KOPT-K1 (cell line): ENCODE data around the gene ERMP1.
"Not testable (repeated sequence)": the region's sequence is repeated elsewhere in the genome, so short reads cannot be mapped to it uniquely, and the experiment has no call there.

Experiments
- H3K27ac ChIP-seq: fragments of 200-600 bp; sonication (generic); 2 replicates; pipeline ENCODE4 v1.5.1; 2016; ENCODE audit warnings: antibody characterized with exemption, mild to moderate bottlenecking, low read depth, low read length; ENCODE audit not compliant: poor library complexity, severe bottlenecking
- H3K36me3 ChIP-seq: fragments of 200-600 bp; sonication (generic); 2 replicates; pipeline ENCODE4 v1.5.1; 2017; ENCODE audit warnings: antibody characterized with exemption, mild to moderate bottlenecking, low read length, moderate library complexity; ENCODE audit not compliant: insufficient read depth
- H3K9me3 ChIP-seq: fragments of 200-600 bp; sonication (generic); 2 replicates; pipeline ENCODE4 v1.5.1; 2017; ENCODE audit warnings: antibody characterized with exemption, low read length, mild to moderate bottlenecking; ENCODE audit not compliant: insufficient read depth, poor library complexity, severe bottlenecking

ERMP1 gene

DNA sequence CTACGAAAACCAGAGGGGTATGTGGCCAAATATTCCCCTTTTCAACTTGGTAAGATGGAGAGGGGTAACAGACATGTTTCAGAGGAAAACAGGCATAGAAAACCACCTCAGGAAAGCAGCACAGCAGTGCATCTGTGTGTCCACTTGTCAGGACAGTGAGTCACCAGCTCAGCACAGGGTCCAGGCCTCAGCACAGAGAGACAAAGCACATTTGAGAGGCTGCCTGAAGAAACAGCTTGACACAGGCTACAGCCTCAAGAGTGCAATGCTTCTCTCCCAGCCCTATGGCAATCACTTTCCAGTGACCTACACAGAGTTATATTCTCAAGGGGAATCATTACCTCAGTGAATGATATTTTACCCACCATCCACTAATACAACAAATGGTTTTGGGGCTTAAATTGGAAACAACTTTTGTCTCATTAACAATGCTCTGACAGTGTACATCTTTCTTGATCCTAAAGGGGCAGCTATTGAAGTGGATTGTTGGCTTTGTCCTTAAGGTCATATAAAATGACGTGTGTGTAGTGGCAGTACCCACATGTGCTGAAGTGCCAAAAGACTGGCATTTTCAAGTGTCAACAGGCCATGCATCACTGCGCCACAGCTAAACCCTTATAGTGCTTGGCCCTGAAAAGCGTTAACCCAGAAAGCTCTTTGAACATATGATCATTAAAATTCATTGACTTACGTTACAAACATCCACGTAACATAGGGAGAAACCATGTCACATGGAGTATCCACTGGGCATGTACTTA, 46.4 kb downstream of the ERMP1 start:
- Histone ChIP-seq H3K27ac (no peak overlapping the region), H3K36me3 (peaks cover 9% of the 10 kb centered on the region; the same call in 1 of the 2 replicates), H3K9me3 (no peaks in the 10 kb centered on the region)

DNA sequence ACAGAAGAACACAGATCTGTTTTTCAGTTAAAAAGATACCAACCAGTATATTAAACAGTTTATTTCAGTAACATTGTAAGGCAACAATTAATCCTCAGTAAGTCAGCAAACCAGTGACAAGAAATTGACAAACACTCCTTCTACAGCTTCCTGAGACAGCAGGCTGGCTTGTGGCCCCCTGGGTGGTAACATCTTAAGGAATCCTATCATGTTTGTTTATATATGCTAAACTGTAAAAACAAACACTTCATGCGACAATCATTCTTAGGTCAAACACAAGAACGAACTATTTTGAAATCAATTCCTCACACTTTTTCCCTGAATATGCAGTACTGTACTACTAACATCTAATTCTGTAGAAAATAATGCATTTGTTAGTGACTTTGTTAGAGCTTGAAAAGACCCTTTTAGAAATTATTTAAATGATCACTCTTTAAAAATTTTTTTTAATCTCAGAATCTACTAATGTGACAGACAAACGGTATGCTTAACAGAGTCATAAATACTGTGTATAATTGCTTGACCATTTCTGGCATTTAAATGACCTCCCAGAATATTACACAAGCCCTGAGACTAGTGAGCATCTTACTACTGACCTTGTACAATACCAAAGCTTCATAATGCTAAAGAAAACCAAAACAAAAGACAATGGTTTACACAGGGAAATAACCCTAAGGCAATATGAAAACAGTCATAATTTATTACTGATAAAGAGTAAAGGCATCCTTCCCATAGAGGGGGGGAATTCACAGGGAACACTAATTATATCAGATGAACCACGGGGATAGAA, 48.2 kb downstream of the ERMP1 start:
- Histone ChIP-seq H3K9me3 (peaks cover 8% of the 10 kb centered on the region), H3K27ac (no peak overlapping the region), H3K36me3 (peaks cover 19% of the 10 kb centered on the region)

DNA sequence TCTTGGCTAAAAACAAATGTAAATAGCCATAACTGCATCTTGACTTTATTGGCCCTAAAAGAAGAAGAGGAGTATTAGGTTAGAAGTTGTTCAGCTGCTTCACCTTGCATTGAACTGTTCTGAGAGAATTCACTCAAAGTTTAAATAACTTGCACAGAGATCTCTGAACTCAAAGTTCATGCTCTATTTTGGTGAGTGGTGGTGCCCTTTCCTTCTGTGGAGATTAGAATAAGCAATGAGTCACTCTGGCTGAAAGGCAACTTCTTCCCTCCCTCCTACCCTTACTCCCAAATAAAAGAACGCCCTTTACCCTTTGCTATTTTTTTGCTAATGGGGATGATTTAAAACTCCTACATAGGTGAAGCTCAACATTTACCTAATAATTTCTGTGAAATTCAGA, 48.9 kb downstream of the ERMP1 start:
- Histone ChIP-seq H3K9me3 (peaks cover 15% of the 10 kb centered on the region), H3K27ac (no peak overlapping the region), H3K36me3 (peaks cover 25% of the 10 kb centered on the region)

DNA sequence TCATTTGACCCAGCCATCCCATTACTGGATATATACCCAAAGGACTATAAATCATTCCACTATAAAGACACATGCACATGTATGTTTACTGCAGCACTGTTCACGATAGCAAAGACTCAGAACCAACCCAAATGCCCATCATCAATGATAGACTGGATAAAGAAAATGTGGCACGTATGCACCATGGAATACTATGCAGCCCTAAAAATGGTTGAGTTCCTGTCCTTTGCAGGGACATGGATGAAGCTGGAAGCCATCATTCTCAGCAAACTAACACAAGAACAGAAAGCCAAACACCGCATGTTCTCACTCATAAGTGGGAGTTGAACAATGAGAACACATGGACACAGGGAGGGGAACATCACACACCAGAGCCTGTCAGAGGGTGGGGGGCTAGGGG, 49.5 kb downstream of the ERMP1 start:
- H3K27ac ChIP-seq, result not testable (repeated sequence)
- peaks cover 31% of the 10 kb centered on the region for H3K36me3 ChIP-seq
- peaks cover 21% of the 10 kb centered on the region for H3K9me3 ChIP-seq

DNA sequence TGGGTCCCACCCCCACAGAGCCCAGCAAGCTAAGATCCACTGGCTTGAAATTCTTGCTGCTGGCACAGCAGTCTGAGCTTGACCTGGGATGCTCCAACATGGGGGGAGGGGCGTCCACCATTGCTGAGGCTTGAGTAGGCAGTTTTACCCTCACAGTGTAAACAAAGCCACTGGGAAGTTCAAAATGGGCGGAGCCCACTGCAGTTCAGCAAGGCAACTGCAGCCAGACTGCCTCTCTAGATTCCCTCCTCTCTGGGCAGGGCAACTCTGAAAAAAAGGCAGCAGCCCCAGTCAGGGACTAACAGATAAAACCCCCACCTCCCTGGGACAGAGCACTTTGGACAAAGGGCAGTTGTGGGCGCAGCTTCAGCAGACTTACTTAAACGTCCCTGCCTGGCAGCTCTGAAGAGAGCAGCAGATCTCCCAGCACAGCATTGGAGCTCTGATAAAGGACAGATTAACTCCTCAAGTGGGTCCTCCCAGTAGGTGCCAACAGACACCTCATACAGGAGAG, 53.2 kb downstream of the ERMP1 start:
- H3K36me3 ChIP-seq, result peaks cover 46% of the 10 kb centered on the region
- peaks cover 29% of the 10 kb centered on the region for H3K9me3 ChIP-seq
- H3K27ac ChIP-seq, result not testable (repeated sequence)

DNA sequence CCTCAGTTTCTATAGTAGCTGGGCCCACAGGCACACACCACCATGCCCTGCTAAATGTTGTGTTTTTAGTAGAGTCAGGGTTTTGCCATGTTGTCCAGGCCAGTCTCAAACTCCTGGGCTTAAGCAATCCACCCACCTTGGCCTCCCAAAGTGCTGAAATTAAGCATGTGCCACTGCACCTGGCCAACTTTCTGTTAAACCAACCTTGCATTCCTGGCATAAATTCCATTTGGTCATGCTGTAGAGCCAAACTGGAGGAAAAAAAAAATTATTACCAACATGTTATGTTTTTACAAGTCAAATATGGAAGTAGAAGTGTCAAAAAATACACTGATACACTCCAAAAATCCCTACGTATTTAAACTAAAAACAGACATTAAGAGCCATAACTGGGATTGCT, 54.1 kb downstream of the ERMP1 start:
- Histone ChIP-seq H3K36me3 (peaks cover 55% of the 10 kb centered on the region), H3K9me3 (peaks cover 29% of the 10 kb centered on the region), H3K27ac (no peak overlapping the region)

DNA sequence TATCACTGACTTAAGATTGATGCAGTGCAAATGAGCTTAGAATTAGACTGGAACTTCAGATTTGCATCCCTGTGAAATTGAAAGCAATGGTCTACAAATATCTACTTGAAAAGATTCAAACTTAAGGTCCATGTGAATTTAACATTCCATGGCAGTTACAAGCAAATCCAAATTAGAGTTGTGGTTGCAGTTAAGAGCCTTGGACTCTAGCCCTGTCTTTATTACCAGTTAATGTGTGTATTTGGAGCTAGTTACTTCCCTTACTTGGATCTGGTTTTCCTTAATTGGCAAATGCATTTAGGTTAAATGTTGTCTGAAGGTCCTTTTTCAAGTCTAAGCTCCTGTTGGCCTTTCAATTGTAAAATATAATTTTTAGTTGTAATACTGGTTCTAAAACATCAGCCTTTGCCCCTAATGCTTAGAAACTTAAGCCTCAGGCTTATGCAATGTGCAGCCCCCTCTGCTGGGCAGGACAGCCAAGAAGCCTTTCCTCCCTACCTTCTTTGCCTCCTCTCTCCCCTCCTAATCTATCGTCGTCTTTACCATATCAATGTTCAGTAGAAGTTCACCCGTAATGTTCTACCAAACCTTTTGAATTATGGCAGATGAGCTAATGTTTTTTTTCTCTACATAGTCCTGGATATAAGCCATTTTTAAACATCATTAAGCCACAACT, 59.5 kb downstream of the ERMP1 start:
- Histone ChIP-seq H3K36me3 (peaks cover 81% of the 10 kb centered on the region), H3K27ac (no peak overlapping the region), H3K9me3 (peaks cover 8% of the 10 kb centered on the region)

DNA sequence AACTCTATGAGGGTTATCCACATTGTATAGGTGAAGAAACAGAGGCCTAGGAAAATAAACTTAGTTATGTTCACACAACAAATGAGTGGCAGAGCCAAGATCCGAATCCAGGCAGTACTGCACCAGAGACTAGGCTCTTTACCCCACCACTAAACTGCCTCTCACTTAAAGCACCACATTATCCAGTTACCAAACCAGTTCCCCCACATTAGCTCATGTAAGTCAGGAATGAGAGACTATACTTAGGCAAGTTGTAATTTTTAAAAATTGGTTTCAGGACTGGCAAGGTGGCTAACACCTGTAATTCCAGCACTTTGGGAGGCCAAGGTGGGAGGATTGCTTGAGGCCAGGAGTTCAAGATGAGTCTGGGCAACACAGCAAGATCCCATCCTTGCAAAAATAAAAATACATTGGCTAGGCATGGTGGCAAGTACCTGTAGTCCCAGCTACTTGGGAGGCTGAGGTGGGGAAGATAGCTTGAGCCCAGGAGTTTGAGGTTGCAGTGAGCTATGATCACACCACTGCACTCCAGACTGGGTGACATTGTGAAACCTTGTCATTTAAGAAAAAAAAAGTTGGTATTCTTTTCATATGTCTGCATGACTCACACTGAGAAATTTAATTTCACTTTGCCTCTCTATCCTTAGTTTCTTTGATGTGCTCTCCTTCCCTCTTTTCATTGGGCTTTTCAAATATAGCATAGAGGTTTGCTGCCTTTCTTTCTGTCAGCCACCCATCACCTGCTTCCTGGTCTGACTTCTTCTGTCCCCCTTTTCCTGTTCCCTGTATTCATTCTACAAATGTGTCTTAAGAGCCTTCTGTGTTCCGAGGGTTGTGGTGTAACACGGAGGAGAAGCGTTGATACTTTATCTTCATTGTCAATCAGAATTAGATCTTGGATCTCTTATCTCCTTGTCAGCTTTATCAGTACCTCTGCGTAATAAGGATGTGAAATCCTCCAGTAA, 64.7 kb downstream of the ERMP1 start:
- Histone ChIP-seq H3K36me3 (peaks cover 90% of the 10 kb centered on the region), H3K9me3 (no peaks in the 10 kb centered on the region), H3K27ac (no peak overlapping the region)

DNA sequence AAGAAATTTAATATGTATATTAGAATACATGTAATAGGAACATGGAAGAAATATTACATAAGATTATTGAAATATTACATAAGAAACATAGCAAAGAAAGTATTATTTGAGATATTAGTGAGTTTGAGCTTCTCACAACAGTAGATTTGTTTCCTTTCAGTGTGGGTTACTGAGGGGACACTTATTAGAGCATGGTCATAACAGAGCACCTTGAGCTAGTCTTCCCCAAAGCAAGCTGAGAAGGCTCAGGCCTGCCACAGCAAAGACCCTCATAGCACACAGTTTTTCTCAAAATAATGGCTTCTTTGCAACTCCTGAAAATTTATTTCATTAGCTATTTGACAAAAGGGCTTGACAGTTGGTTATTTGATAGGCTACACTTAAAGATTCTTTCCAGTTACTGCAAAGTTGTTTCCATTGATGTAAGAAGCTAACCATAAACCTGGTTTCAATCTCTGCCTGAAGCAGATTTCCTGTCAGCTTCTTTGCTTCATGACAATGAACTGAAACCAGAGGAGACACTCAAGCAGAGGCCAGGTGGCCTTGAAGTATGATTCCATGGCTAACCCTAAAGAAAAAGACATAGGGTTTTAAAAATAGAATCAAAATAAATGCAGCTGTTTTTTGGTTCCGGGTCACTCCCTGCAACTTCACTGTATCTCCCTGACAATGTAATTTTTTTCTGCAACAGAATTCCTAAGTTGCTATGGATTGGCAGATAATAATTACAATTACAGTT, 68.6 kb downstream of the ERMP1 start:
- no peaks in the 10 kb centered on the region for H3K9me3 ChIP-seq
- H3K36me3 ChIP-seq, result peaks cover 74% of the 10 kb centered on the region
- no peak overlapping the region for H3K27ac ChIP-seq

DNA sequence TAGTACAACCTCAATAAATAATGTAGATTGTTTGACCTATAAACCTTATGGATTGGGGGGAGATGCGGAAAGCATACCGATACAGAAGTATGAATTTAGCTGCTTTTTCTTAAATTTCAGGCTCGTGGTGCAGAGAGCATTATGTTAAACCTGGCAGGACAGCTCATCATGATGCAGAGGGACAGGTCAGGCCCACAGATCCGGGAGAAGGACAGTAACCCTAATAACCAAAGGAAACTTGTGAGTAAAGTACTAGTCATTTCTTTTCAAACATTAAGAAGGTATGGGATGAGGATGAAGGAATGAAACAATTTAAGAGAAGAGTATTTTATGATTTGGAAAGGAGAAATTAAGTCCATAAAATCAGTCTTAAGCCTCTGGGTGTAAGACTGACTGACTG, 70.5 kb downstream of the ERMP1 start:
- Histone ChIP-seq H3K9me3 (no peaks in the 10 kb centered on the region), H3K27ac (no peak overlapping the region), H3K36me3 (peaks cover 70% of the 10 kb centered on the region)

DNA sequence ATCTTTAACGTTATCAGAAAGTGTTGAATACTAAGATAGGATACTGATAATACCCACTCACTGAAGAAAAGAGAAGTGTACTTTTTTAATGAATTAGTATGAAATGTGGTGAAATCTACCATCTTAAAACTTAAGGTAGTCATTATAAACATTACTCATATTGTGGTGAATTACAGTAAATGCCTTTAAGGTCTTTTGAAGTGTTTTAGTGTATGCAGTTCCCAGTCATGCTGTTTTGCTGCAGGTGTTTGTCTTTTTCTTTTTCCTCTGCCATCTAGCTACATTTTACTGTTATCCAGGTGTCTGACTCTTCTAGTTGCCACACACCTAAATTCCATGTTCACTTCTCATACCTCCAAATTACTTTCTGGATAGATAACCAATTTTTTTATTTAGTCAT, 72.6 kb downstream of the ERMP1 start:
- Histone ChIP-seq H3K27ac (no peak overlapping the region), H3K9me3 (no peaks in the 10 kb centered on the region), H3K36me3 (peaks cover 64% of the 10 kb centered on the region)

DNA sequence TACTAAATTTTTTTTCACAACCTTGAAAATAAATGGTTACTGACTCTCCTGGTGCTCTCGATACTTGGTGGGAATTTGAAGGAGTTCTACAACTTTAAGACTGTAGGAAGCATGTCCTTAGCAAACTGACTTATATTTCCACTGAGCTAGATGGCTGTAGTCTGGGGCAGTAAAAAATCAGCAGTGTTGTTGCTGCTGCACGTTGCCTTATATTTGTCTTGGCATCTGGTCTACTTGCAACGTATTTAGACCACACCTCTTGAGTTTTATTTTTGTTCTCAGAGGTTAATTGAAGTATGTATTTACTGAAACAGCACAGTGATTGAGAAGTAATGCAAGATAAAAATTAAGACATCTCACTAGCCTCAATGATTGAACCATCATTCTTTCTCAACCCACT, 76.3 kb downstream of the ERMP1 start:
- H3K9me3 ChIP-seq, result no peaks in the 10 kb centered on the region
- H3K27ac ChIP-seq, result no peak overlapping the region
- peaks cover 28% of the 10 kb centered on the region for H3K36me3 ChIP-seq

DNA sequence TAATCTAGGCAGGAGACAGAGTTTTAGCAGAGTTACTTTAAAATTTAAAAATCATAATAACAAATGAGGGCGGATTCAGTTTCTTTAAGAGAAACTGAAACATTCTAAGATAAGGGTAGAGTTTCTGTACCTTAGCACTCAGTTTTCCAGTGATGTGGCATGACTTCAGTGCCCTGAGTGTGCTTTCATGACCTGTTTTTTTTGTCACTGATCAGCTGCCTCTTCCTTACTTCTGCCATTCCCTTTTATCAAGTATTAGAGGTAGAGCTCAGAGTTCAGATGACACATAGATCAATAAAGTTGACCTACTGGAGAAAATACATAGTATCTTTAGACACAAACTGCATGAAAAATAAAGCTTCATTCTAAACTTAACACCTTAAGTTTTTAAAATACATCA, 82.3 kb downstream of the ERMP1 start:
- Histone ChIP-seq H3K27ac (no peak overlapping the region), H3K36me3 (peaks cover 23% of the 10 kb centered on the region), H3K9me3 (no peaks in the 10 kb centered on the region)

DNA sequence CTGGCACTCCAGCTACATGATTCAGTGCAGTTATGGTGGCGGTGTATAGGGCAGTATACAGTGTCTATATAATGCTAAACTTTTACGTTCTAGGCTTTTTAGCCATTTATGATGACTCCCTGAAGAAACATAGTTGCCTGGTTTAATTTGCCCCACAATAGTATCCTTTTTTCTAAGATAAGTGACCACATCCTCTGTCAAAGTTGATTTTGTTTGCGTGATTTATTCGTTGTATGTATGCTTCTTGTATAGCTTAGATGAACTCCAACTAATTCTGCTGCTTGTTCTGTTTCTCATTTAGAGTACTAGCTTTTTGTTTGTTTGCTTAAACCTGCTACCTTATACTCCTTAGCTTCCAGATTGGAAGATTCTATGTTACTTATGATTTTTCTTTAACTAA, 83.6 kb downstream of the ERMP1 start:
- H3K36me3 ChIP-seq, result peaks cover 35% of the 10 kb centered on the region
- H3K9me3 ChIP-seq, result no peaks in the 10 kb centered on the region
- no peak overlapping the region for H3K27ac ChIP-seq
